HG02759 (cell line): ENCODE results near the gene RPL29.
A peak's percentile ranks its signal among the peaks of the same experiment; 100 is the strongest.
"Not testable (repeated sequence)": the region's sequence is repeated elsewhere in the genome, so short reads cannot be mapped to it uniquely, and the experiment has no call there.

Experiments used
- ATAC-seq: cut with Tn5 transposase; IDR thresholded peaks from one replicate; pipeline ENCODE4 v1.9.1; 2021; ENCODE audit warnings: mild to moderate bottlenecking, moderate library complexity; ENCODE audit not compliant: unreplicated experiment

RPL29 gene

GRCh38 chr3:51995346-51996163 lies at the start of gene RPL29:
TSS of gene RPL29 (minus strand) at chr3:51995895. CDS start at chr3:51995461, 434 bp downstream.
- ATAC-seq, result peak; percentile 86

GRCh38 chr3:52044869-52045619 lies 49.3 kb upstream of the RPL29 start:
- no peak for ATAC-seq

- no peak for ATAC-seq
Measured at GRCh38 chr3:52043750-52044149, 48.1 kb upstream of the RPL29 start.

- not testable (repeated sequence) for ATAC-seq
Measured at GRCh38 chr3:52043039-52043438, 47.3 kb upstream of the RPL29 start.

GRCh38 chr3:52041118-52041731 lies 45.5 kb upstream of the RPL29 start:
- no peak for ATAC-seq

- no peak for ATAC-seq
Measured at GRCh38 chr3:52040600-52040999, 44.9 kb upstream of the RPL29 start.

- no peak for ATAC-seq
Measured at GRCh38 chr3:52039846-52040245, 44.2 kb upstream of the RPL29 start.

- no peak for ATAC-seq
Measured at GRCh38 chr3:52039426-52039825, 43.7 kb upstream of the RPL29 start.

GRCh38 chr3:52038227-52038626 lies 42.5 kb upstream of the RPL29 start:
- no peak for ATAC-seq

- no peak for ATAC-seq
Measured at GRCh38 chr3:52037291-52037690, 41.6 kb upstream of the RPL29 start.

GRCh38 chr3:52036829-52037228 lies 41.1 kb upstream of the RPL29 start:
- no peak for ATAC-seq

- peak; percentile 74 for ATAC-seq
Measured at GRCh38 chr3:52036222-52036694, 40.6 kb upstream of the RPL29 start.

- no peak for ATAC-seq
Measured at GRCh38 chr3:52034651-52035050, 39.0 kb upstream of the RPL29 start.

- ATAC-seq, result no peak
Measured at GRCh38 chr3:52034212-52034611, 38.5 kb upstream of the RPL29 start.

- ATAC-seq, result not testable (repeated sequence)
Measured at GRCh38 chr3:52033748-52034147, 38.1 kb upstream of the RPL29 start.

- no peak for ATAC-seq
Measured at GRCh38 chr3:52032702-52033408, 37.2 kb upstream of the RPL29 start.

- no peak for ATAC-seq
Measured at GRCh38 chr3:52031896-52032295, 36.2 kb upstream of the RPL29 start.

GRCh38 chr3:52030714-52031310 lies 35.1 kb upstream of the RPL29 start:
- no peak for ATAC-seq

GRCh38 chr3:52029535-52029934 lies 33.8 kb upstream of the RPL29 start:
- no peak for ATAC-seq

GRCh38 chr3:52029053-52029452 lies 33.4 kb upstream of the RPL29 start:
- ATAC-seq, result no peak

GRCh38 chr3:52028572-52028971 lies 32.9 kb upstream of the RPL29 start:
- ATAC-seq, result no peak
